ENCODE measurements around the gene PLXNA4.

- TF ChIP-seq BHLHE40 (IDR thresholded peaks at IDR 0.05; ENCODE audit: low read depth, low read length) (no peak), JUNB (IDR thresholded peaks at IDR 0.05) (no peak), KDM1A (IDR thresholded peaks at IDR 0.05; ENCODE audit: low read depth) (no peak), CTCF (IDR thresholded peaks at IDR 0.05) (no peak)
These were observed 67.4 kb downstream of the PLXNA4 start for GRCh38 chr7:132508724-132509353.

Measured in A549 (cell line).